A673 (cell line): Measurements from ENCODE around the gene DHRSX. TPM values are rescaled to one million over a fixed set of nuclear protein-coding genes. Genes with fewer than 3 reads are reported as not detected.

Experiments
- BruUV-seq: library from RNA; stranded (reverse); fragments of 400-500 nt; replicated peaks from 2 replicates; lab custom pipeline; 2021; lab: Mats Ljungman, UMichigan
- CTCF ChIA-PET: fragments of 300-600 bp; sonication (Branson Sonifier 250); formaldehyde crosslinking; loops from one replicate; lab custom pipeline; 2022; ENCODE audit warnings: antibody characterized with exemption; lab: Charles Lee
- POLR2A ChIA-PET: fragments of 300-600 bp; sonication (Branson Sonifier 250); formaldehyde crosslinking; loops from one replicate; lab custom pipeline; 2022; ENCODE audit warnings: antibody characterized with exemption; ENCODE audit not compliant: low non-redundant PET; lab: Charles Lee
- DNase-seq: peaks from one replicate; pipeline ENCODE4 v3.0.0-alpha.2; 2015; ENCODE audit warnings: low spot score
- H3K27ac ChIP-seq: fragments of 200-600 bp; sonication (generic); 2 replicates; pipeline ENCODE4 v1.5.1; 2016; ENCODE audit warnings: mixed run types, low read depth, mild to moderate bottlenecking, mixed read lengths, antibody characterized with exemption, low read length; ENCODE audit not compliant: poor library complexity, severe bottlenecking
- H3K27me3 ChIP-seq: fragments of 200-600 bp; sonication (generic); replicated peaks from 2 replicates; pipeline ENCODE4 v1.6.1; 2017; ENCODE audit warnings: mixed run types, low read depth, mild to moderate bottlenecking, mixed read lengths, antibody characterized with exemption, low read length; ENCODE audit not compliant: insufficient read depth, poor library complexity
- H3K36me3 ChIP-seq: fragments of 200-600 bp; sonication (generic); 2 replicates; pipeline ENCODE4 v1.6.1; 2016; ENCODE audit warnings: mixed run types, mild to moderate bottlenecking, mixed read lengths, antibody characterized with exemption, low read length; ENCODE audit not compliant: insufficient read depth, poor library complexity, severe bottlenecking
- H3K4me1 ChIP-seq: fragments of 200-600 bp; sonication (generic); 2 replicates; pipeline ENCODE4 v1.6.1; 2017; ENCODE audit warnings: mixed run types, mild to moderate bottlenecking, mixed read lengths, antibody characterized with exemption, low read length; ENCODE audit not compliant: insufficient read depth, poor library complexity, severe bottlenecking
- H3K4me3 ChIP-seq: fragments of 200-600 bp; sonication (generic); 2 replicates; pipeline ENCODE4 v1.5.1; 2016; ENCODE audit warnings: low read depth, mixed run types, mild to moderate bottlenecking, mixed read lengths, low read length; ENCODE audit not compliant: poor library complexity, severe bottlenecking
- H3K9me3 ChIP-seq: fragments of 200-600 bp; sonication (generic); 2 replicates; pipeline ENCODE4 v1.6.1; 2016; ENCODE audit warnings: mixed run types, low read depth, mild to moderate bottlenecking, mixed read lengths, antibody characterized with exemption, low read length; ENCODE audit not compliant: poor library complexity, severe bottlenecking
- CTCF ChIP-seq: fragments of 300-800, 200-600 bp; sonication (generic); conservative IDR thresholded peaks from 2 replicates; pipeline ENCODE4 v1.5.1; 2017; ENCODE audit warnings: low read depth, mild to moderate bottlenecking, antibody characterized with exemption, low read length, moderate library complexity, mixed read lengths
- EZH2 ChIP-seq: fragments of 200-600 bp; sonication (generic); IDR thresholded peaks from 2 replicates; pipeline ENCODE4 v1.6.1; 2017; ENCODE audit warnings: borderline replicate concordance, low read depth, mild to moderate bottlenecking, mixed read lengths, antibody characterized with exemption, low read length; ENCODE audit not compliant: poor library complexity, severe bottlenecking
- intact Hi-C: fragments of 100-400 bp; cut with micrococcal nuclease; formaldehyde crosslinking; loops from one replicate; pipeline ENCODE4 v1.10.0; 2022; ENCODE audit not compliant: unreplicated experiment
- total RNA-seq: library from RNA; stranded (reverse); gene quantifications from 2 replicates; pipeline ENCODE4 v1.2.3, GENCODE V29; 2021

The DHRSX gene
- total RNA-seq, 1 experiment from 2014 or later = 30.2 TPM

- ChIA-PET CTCF (no interaction called here), POLR2A (no interaction called here)
- Histone ChIP-seq H3K36me3 (no peaks in the 10 kb centered on the region), H3K27ac (no peak overlapping the region), H3K4me3 (no peak overlapping the region), H3K27me3 (no peaks in the 10 kb centered on the region), H3K4me1 (no peaks in the 10 kb centered on the region), H3K9me3 (no peaks in the 10 kb centered on the region)
- BruUV-seq = no TSS peak
- TF ChIP-seq EZH2 = no peak
- no peak for TF ChIP-seq CTCF
- DNase-seq = no peak
- intact Hi-C loops = no loop called here
Observed at GRCh38 chrX:2340991-2341390, 159.8 kb downstream of the DHRSX start.

- TF ChIP-seq EZH2 (no peak), CTCF (no peak)
- Histone ChIP-seq H3K27ac (no peak overlapping the region), H3K9me3 (no peaks in the 10 kb centered on the region), H3K27me3 (no peaks in the 10 kb centered on the region), H3K36me3 (no peaks in the 10 kb centered on the region), H3K4me1 (no peaks in the 10 kb centered on the region), H3K4me3 (no peak overlapping the region)
- ChIA-PET POLR2A (no interaction called here), CTCF (no interaction called here)
- DNase-seq = no peak
- intact Hi-C loops = no loop called here
- BruUV-seq = no TSS peak
Observed at GRCh38 chrX:2336181-2336580, 164.6 kb downstream of the DHRSX start.

- TF ChIP-seq CTCF (no peak), EZH2 (no peak)
- Histone ChIP-seq H3K9me3 (no peaks in the 10 kb centered on the region), H3K4me3 (no peak overlapping the region), H3K36me3 (no peaks in the 10 kb centered on the region), H3K27me3 (no peaks in the 10 kb centered on the region), H3K4me1 (no peaks in the 10 kb centered on the region), H3K27ac (no peak overlapping the region)
- intact Hi-C loops = no loop called here
- ChIA-PET POLR2A (no interaction called here), CTCF (no interaction called here)
- no peak for DNase-seq
- no TSS peak for BruUV-seq
Observed at GRCh38 chrX:2334237-2334636, 166.5 kb downstream of the DHRSX start.
